Activated CD8-positive, alpha-beta T cell treated with anti-CD3 and anti-CD28 coated beads for 36 hours (primary cell): Measurements from ENCODE around the gene ADARB1. TPM values are rescaled to one million over a fixed set of nuclear protein-coding genes. Genes with fewer than 3 reads are reported as not detected.

Experiments used
- ATAC-seq: fragments of 200-7000 bp; cut with Tn5 transposase; one replicate; pipeline ENCODE4 v1.10.0; 2021; ENCODE audit warnings: mild to moderate bottlenecking, moderate library complexity
- CTCF ChIA-PET: fragments of 350-600 bp; sonication (Branson Sonifier 250); formaldehyde crosslinking; loops from one replicate; lab custom pipeline; 2021; ENCODE audit warnings: antibody characterized with exemption; lab: Charles Lee
- POLR2A ChIA-PET: fragments of 350-600 bp; sonication (Branson Sonifier 250); formaldehyde crosslinking; loops from one replicate; lab custom pipeline; 2021; ENCODE audit warnings: antibody characterized with exemption; lab: Charles Lee
- DNase-seq: peaks from one replicate; pipeline ENCODE4 v3.0.0-alpha.2; 2020
- H3K27ac Mint-ChIP-seq: one replicate; pipeline ENCODE4 v1.8.0; 2021; ENCODE audit warnings: mild to moderate bottlenecking, mixed read lengths
- H3K27me3 Mint-ChIP-seq: one replicate; pipeline ENCODE4 v1.8.0; 2021; ENCODE audit warnings: mixed read lengths
- H3K36me3 Mint-ChIP-seq: one replicate; pipeline ENCODE4 v1.8.0; 2021; ENCODE audit warnings: low read depth, mixed read lengths
- H3K4me1 Mint-ChIP-seq: one replicate; pipeline ENCODE4 v1.8.0; 2021; ENCODE audit warnings: low read depth, mixed read lengths
- H3K4me3 Mint-ChIP-seq: one replicate; pipeline ENCODE4 v1.8.0; 2021; ENCODE audit warnings: mild to moderate bottlenecking, moderate library complexity, mixed read lengths
- H3K9me3 Mint-ChIP-seq: one replicate; pipeline ENCODE4 v1.8.0; 2021; ENCODE audit warnings: mixed read lengths
- intact Hi-C: fragments of 100-400 bp; cut with micrococcal nuclease; formaldehyde crosslinking; loops from one replicate; pipeline ENCODE4 v1.10.0; 2022
- total RNA-seq, 2 experiments: library from RNA; stranded (reverse); gene quantifications; one replicate each; pipeline ENCODE4 v1.2.3, GENCODE V29; 2021
- TF ChIP-seq, protein P1 (sequence below): fragments of 200-600 bp; IDR thresholded peaks from one replicate; pipeline ENCODE4 v1.8.0; 2022; ENCODE audit warnings: antibody characterized with exemption, mild to moderate bottlenecking

ADARB1 gene
- total RNA-seq, 2 experiments from 2014 or later, result 36.2 to 37.1 TPM

DNA sequence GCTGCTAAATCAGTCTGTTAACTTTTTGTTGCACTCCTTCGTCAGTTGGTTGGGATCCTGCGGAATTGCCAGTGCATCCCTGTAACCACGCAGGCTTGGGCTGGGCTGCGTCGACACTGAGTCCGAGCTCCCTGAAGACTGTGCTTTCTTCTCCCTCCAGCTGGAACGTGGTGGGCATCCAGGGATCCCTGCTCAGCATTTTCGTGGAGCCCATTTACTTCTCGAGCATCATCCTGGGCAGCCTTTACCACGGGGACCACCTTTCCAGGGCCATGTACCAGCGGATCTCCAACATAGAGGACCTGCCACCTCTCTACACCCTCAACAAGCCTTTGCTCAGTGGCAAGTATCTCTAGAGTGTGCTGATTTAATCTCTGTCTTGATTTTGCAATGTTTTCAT is 130.0 kb downstream of the ADARB1 start:
- Mint-ChIP-seq H3K4me1 (peaks cover 18% of the 10 kb centered on the region), H3K4me3 (no peak overlapping the region), H3K27ac (no peak overlapping the region), H3K36me3 (peaks cover 2% of the 10 kb centered on the region), H3K27me3 (no peaks in the 10 kb centered on the region), H3K9me3 (no peaks in the 10 kb centered on the region)
- ChIA-PET POLR2A (no interaction called here), CTCF (no interaction called here)
- TF ChIP-seq, protein P1, sequence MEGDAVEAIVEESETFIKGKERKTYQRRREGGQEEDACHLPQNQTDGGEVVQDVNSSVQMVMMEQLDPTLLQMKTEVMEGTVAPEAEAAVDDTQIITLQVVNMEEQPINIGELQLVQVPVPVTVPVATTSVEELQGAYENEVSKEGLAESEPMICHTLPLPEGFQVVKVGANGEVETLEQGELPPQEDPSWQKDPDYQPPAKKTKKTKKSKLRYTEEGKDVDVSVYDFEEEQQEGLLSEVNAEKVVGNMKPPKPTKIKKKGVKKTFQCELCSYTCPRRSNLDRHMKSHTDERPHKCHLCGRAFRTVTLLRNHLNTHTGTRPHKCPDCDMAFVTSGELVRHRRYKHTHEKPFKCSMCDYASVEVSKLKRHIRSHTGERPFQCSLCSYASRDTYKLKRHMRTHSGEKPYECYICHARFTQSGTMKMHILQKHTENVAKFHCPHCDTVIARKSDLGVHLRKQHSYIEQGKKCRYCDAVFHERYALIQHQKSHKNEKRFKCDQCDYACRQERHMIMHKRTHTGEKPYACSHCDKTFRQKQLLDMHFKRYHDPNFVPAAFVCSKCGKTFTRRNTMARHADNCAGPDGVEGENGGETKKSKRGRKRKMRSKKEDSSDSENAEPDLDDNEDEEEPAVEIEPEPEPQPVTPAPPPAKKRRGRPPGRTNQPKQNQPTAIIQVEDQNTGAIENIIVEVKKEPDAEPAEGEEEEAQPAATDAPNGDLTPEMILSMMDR, result no peak
- ATAC-seq (no peak), DNase-seq (no peak)
- intact Hi-C loops, result no loop called here

GRCh38 chr21:45207839-45208626 is 133.7 kb downstream of the ADARB1 start:
- TF ChIP-seq, protein P1, result no peak
- Mint-ChIP-seq H3K4me3 (no peak overlapping the region), H3K9me3 (no peaks in the 10 kb centered on the region), H3K27me3 (no peaks in the 10 kb centered on the region), H3K36me3 (peaks cover 14% of the 10 kb centered on the region), H3K4me1 (peaks cover 22% of the 10 kb centered on the region), H3K27ac (no peak overlapping the region)
- ChIA-PET CTCF (interaction anchor here (1.0 to 1.4 kb wide), 5 partner anchors 9 to 101 kb away, joined by 3 to 4 read pairs (median 3); no protein-coding TSS in a partner anchor), POLR2A (interaction anchor here (0.6 kb wide), 1 partner anchor 315 kb away, joined by 3 read pairs; no protein-coding TSS in a partner anchor)
- ATAC-seq (no peak), DNase-seq (no peak)
- intact Hi-C loops, result no loop called here

- intact Hi-C loops, result no loop called here
- POLR2A ChIA-PET, result interaction anchor here (0.6 kb wide), 1 partner anchor 316 kb away, joined by 3 read pairs; no protein-coding TSS in a partner anchor
- TF ChIP-seq, protein P1, result no peak
- DNase-seq, result peak; percentile 30
- Mint-ChIP-seq H3K4me1 (peaks cover 22% of the 10 kb centered on the region), H3K36me3 (peaks cover 17% of the 10 kb centered on the region), H3K9me3 (no peaks in the 10 kb centered on the region), H3K27ac (no peak overlapping the region), H3K27me3 (no peaks in the 10 kb centered on the region), H3K4me3 (no peak overlapping the region)
- CTCF ChIA-PET, result interaction anchor here (1.0 to 1.4 kb wide), 4 partner anchors 28 to 100 kb away, joined by 3 to 4 read pairs (median 3); no protein-coding TSS in a partner anchor
- ATAC-seq, result peak; percentile 79
Measured at GRCh38 chr21:45208627-45208951, 134.2 kb downstream of the ADARB1 start.

- Mint-ChIP-seq H3K27me3 (no peaks in the 10 kb centered on the region), H3K27ac (no peak overlapping the region), H3K9me3 (no peaks in the 10 kb centered on the region), H3K36me3 (peaks cover 20% of the 10 kb centered on the region), H3K4me1 (peaks cover 22% of the 10 kb centered on the region), H3K4me3 (no peak overlapping the region)
- ATAC-seq (no peak), DNase-seq (no peak)
- ChIA-PET POLR2A (no interaction called here), CTCF (interaction anchor here (1.1 to 1.4 kb wide), 3 partner anchors 28 to 100 kb away, joined by 3 read pairs; no protein-coding TSS in a partner anchor)
- TF ChIP-seq, protein P1, result no peak
- intact Hi-C loops, result no loop called here
Measured at GRCh38 chr21:45209046-45209445, 134.7 kb downstream of the ADARB1 start.

- no peak overlapping the region for H3K4me3 Mint-ChIP-seq
- ATAC-seq, result no peak
- H3K27ac Mint-ChIP-seq, result no peak overlapping the region
- peaks cover 22% of the 10 kb centered on the region for H3K4me1 Mint-ChIP-seq
- no peak for DNase-seq
- ChIA-PET CTCF (interaction anchor here (1.3 to 1.6 kb wide), 3 partner anchors 27 to 81 kb away, joined by 3 to 6 read pairs (median 6); no protein-coding TSS in a partner anchor), POLR2A (no interaction called here)
- H3K9me3 Mint-ChIP-seq, result no peaks in the 10 kb centered on the region
- H3K36me3 Mint-ChIP-seq, result peaks cover 20% of the 10 kb centered on the region
- TF ChIP-seq, protein P1, result no peak
- intact Hi-C loops, result no loop called here
- no peaks in the 10 kb centered on the region for H3K27me3 Mint-ChIP-seq
Measured at GRCh38 chr21:45209685-45210284, 135.4 kb downstream of the ADARB1 start.
